ENCODE measurements around the gene CD164L2.

CD164L2 gene

DNA sequence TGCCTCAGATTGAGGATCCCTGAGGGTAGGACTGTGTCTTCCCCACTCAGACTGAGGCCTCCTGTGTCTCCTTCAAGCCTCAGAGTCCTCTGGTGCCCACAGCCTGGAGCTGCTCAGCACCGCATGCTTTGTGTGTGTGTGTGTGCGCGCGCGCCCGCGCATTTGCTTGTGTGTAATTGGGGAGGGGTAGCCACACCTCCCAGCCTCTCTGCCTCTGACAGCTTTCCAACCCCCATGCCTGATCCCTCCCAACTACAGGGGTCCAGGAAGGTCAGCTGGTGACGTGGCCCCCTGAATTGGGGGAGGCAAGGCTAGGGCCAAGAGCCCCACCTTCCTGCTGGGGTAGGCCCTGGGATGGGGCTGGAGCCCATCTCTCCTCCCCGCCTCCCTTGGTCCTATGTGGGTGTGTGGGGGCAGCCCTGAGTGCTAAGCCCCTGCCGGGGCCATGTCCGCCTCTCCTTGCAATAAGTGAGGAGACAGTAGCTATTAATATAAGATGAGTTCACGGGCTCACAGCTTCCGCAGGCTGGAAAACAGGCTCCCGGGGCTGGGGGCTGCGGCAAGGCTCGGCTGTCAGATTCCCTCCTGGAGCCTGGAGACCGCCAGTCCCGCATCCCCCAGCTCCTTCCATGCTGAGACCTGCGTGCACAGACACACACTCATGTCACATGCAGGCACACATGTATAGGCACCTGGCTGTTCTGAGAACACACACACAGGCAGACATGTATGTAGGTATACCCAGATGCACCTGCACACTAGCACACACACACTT, 16.3 kb upstream of the CD164L2 start:
- ATAC-seq: no peak
- TF ChIP-seq TOX (CRISPR knock-in tag; IDR thresholded peaks at IDR 0.05; ENCODE audit: borderline replicate concordance): no peak
- TF ChIP-seq RARB (CRISPR knock-in tag; IDR thresholded peaks at IDR 0.05): no peak
- TF ChIP-seq ZNF8 (CRISPR knock-in tag; IDR thresholded peaks at IDR 0.05): no peak
- TF ChIP-seq CSDC2 (CRISPR knock-in tag; IDR thresholded peaks at IDR 0.05): no peak
- no peak for TF ChIP-seq CREB5 (CRISPR knock-in tag; IDR thresholded peaks at IDR 0.05; ENCODE audit: low read depth)

DNA sequence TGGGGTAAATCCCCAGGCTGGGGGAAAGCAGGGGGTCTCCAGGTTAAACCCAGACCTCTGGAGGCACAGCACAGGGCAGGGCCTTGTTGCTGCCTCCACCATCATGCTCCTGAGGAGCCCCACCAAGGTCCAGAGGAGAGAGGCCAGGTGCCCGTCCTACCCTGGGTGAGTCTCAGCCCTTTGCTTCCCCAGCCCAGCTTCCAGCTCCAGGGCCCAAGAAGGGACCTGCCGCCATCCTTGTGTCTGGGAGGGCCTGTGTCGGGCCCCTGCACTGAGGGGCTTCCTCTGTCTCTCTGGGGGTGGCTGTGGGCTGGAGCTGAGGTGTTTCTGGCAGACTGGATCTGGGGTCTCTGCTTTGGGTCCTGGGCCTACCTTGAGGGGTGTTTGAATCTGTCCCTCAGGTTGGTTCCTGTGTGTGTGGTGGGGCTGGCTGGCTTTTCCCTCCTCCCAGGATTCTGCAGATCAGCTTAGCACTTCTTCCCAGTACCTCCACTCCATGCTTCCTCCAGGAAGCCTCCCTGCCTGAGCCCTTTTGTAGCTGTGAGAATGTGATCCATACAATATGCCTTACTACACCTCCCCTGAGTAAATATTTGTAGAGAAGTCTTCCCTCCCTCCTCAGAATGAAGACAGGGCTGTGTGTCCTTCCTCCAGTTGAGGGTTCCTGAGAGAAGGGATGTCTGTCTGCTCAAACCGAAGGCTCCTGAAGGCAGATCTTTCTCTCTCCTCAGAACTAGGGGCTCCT, 15.4 kb upstream of the CD164L2 start:
- TF ChIP-seq ZC3H10 (CRISPR knock-in tag; IDR thresholded peaks at IDR 0.05) (no peak), PPARA (CRISPR knock-in tag; IDR thresholded peaks at IDR 0.05; ENCODE audit: borderline replicate concordance) (no peak), SNAI2 (CRISPR knock-in tag; IDR thresholded peaks at IDR 0.05) (no peak), TOX (CRISPR knock-in tag; IDR thresholded peaks at IDR 0.05; ENCODE audit: borderline replicate concordance) (no peak), RARB (CRISPR knock-in tag; IDR thresholded peaks at IDR 0.05) (no peak), CREB5 (CRISPR knock-in tag; IDR thresholded peaks at IDR 0.05; ENCODE audit: low read depth) (no peak), ESRRG (CRISPR knock-in tag; IDR thresholded peaks at IDR 0.05) (no peak), OSR1 (CRISPR knock-in tag; IDR thresholded peaks at IDR 0.05) (no peak), ARNTL (CRISPR knock-in tag; IDR thresholded peaks at IDR 0.05; ENCODE audit: borderline replicate concordance, low read depth) (no peak), CSDC2 (CRISPR knock-in tag; IDR thresholded peaks at IDR 0.05) (no peak)
- TF ChIP-seq, protein P1, sequence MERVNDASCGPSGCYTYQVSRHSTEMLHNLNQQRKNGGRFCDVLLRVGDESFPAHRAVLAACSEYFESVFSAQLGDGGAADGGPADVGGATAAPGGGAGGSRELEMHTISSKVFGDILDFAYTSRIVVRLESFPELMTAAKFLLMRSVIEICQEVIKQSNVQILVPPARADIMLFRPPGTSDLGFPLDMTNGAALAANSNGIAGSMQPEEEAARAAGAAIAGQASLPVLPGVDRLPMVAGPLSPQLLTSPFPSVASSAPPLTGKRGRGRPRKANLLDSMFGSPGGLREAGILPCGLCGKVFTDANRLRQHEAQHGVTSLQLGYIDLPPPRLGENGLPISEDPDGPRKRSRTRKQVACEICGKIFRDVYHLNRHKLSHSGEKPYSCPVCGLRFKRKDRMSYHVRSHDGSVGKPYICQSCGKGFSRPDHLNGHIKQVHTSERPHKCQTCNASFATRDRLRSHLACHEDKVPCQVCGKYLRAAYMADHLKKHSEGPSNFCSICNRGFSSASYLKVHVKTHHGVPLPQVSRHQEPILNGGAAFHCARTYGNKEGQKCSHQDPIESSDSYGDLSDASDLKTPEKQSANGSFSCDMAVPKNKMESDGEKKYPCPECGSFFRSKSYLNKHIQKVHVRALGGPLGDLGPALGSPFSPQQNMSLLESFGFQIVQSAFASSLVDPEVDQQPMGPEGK (CRISPR knock-in tag; IDR thresholded peaks at IDR 0.05; ENCODE audit: borderline replicate concordance): no peak
- no peak for ATAC-seq

DNA sequence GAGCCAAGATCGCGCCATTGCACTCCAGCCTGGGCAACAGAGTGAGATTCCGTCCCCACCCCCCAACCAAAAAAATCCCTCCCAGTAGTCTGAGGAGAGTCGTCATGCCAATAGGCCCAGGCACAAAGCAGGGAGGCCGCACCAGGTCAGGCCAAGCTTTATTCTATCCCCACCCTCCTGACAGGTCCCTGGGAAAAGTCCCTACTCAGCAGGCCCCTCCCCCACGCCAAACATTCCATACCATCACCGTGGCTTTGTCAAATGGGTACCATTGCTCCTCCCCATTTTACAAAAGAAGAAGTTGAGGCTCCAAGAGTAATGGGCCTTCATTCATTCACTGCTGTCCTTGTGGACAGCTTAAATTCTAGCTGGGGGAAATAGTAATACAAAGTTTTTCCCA, 14.6 kb upstream of the CD164L2 start:
- TF ChIP-seq CSDC2 (CRISPR knock-in tag; IDR thresholded peaks at IDR 0.05) (no peak), RARB (CRISPR knock-in tag; IDR thresholded peaks at IDR 0.05) (no peak), GLIS3 (CRISPR knock-in tag; IDR thresholded peaks at IDR 0.05) (no peak), CREB5 (CRISPR knock-in tag; IDR thresholded peaks at IDR 0.05; ENCODE audit: low read depth) (no peak), POU6F1 (CRISPR knock-in tag; IDR thresholded peaks at IDR 0.05; ENCODE audit: borderline replicate concordance, low read depth) (no peak), TCF4 (CRISPR knock-in tag; IDR thresholded peaks at IDR 0.05; ENCODE audit: borderline replicate concordance) (no peak), ZNF70 (CRISPR knock-in tag; IDR thresholded peaks at IDR 0.05) (no peak)
- no peak for ATAC-seq

DNA sequence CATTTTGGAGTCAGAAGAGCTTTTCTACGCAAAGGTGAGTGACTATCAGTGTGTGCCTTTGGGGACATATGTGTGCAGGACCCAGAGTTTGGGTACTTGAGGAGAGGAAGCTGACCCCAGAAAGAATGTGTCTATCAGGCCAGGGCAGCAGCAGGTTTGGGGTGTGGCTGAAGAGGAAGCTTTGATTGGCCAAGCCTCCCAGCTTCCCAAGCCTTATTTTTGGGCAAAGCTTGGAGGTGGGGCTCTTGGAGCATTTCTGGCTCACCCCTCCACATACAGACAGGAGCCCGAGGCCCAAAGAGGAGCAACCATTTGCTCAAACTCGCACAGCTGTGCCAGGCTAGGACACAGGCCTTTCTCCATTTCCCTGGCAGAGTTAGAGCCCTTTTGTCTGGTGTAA, 14.0 kb upstream of the CD164L2 start:
- no peak for ATAC-seq
- TF ChIP-seq ZNF565 (CRISPR knock-in tag; conservative IDR thresholded peaks at IDR 0.05; ENCODE audit: low read depth): no peak
- TF ChIP-seq ZFP3 (CRISPR knock-in tag; IDR thresholded peaks at IDR 0.05): no peak
- TF ChIP-seq BACH2 (CRISPR knock-in tag; IDR thresholded peaks at IDR 0.05; ENCODE audit: borderline replicate concordance): no peak
- no peak for TF ChIP-seq GLIS3 (CRISPR knock-in tag; IDR thresholded peaks at IDR 0.05)
- no peak for TF ChIP-seq TSHZ2 (CRISPR knock-in tag; IDR thresholded peaks at IDR 0.05)
- no peak for TF ChIP-seq CREB5 (CRISPR knock-in tag; IDR thresholded peaks at IDR 0.05; ENCODE audit: low read depth)
- TF ChIP-seq PPARA (CRISPR knock-in tag; IDR thresholded peaks at IDR 0.05; ENCODE audit: borderline replicate concordance): no peak
- TF ChIP-seq ISL1 (CRISPR knock-in tag; IDR thresholded peaks at IDR 0.05): no peak
- no peak for TF ChIP-seq ZC3H10 (CRISPR knock-in tag; IDR thresholded peaks at IDR 0.05)
- TF ChIP-seq TCF4 (CRISPR knock-in tag; IDR thresholded peaks at IDR 0.05; ENCODE audit: borderline replicate concordance): no peak
- no peak for TF ChIP-seq ZNF8 (CRISPR knock-in tag; IDR thresholded peaks at IDR 0.05)
